ENCODE data around the gene HLA-F. TPM values are rescaled to one million over a fixed set of nuclear protein-coding genes. Genes with fewer than 3 reads are reported as not detected.

Gene HLA-F
- total RNA-seq, 2 donors from 2014 or later = 0.48 to 3.9 TPM

- Mint-ChIP-seq H3K36me3 (ENCODE audit: low read depth) (no peaks in the 10 kb centered on the region), H3K9me3 (peaks cover 8% of the 10 kb centered on the region), H3K4me3 (no peak overlapping the region), H3K27me3 (ENCODE audit: insufficient read depth) (peaks cover 3% of the 10 kb centered on the region), H3K4me1 (peaks cover 31% of the 10 kb centered on the region), H3K27ac (no peak overlapping the region)
- whole genome bisulfite sequencing, 2 experiments (ENCODE audit: insufficient coverage in 1 of 2, insufficient read length in 1 of 2) = 93 to 98% methylated on average over 19 to 24 of the region's 24 CpGs
- DNase-seq = no peak
- Histone ChIP-seq H3K27me3 (ENCODE audit: control insufficient read depth, insufficient read depth, low read length, poor library complexity, severe bottlenecking) (no peaks in the 10 kb centered on the region), H3K9ac (ENCODE audit: extremely low read depth, low read length, poor library complexity, severe bottlenecking) (no peak overlapping the region), H3K27ac (ENCODE audit: low read depth, low read length) (no peak overlapping the region), H3K4me3 (ENCODE audit: low read length) (no peak overlapping the region), H3K36me3 (ENCODE audit: control insufficient read depth, insufficient read depth, low read length) (no peaks in the 10 kb centered on the region), H3K4me1 (ENCODE audit: control insufficient read depth, insufficient read depth, low read length) (peaks cover 9% of the 10 kb centered on the region), H3K9me3 (ENCODE audit: control insufficient read depth, low read length) (peaks cover 5% of the 10 kb centered on the region)
- peak; percentile 39 for TF ChIP-seq CTCF (conservative IDR thresholded peaks at IDR 0.05)
These were observed 42.8 kb upstream of the HLA-F start for GRCh38 chr6:29680416-29680815.

GRCh38 chr6:29680904-29681303 is 42.3 kb upstream of the HLA-F start, which contains the start of gene ZFP57:
Gene ZFP57 (minus strand): TSS chr6:29681152. CDS start chr6:29677003, 4,149 bp downstream.
- H3K27ac ChIP-seq (ENCODE audit: low read depth, low read length) = no peak within 1 kb of the TSS
- Mint-ChIP-seq H3K4me3 (no peak within 1 kb of the TSS), H3K27me3 (ENCODE audit: insufficient read depth) (peaks cover 3% of the 10 kb centered on the region), H3K4me1 (peaks cover 26% of the 10 kb centered on the region), H3K36me3 (ENCODE audit: low read depth) (no peaks in the 10 kb centered on the region), H3K9me3 (peaks cover 10% of the 10 kb centered on the region), H3K27ac (no peak within 1 kb of the TSS)
- H3K36me3 ChIP-seq (ENCODE audit: control insufficient read depth, insufficient read depth, low read length) = no peaks in the 10 kb centered on the region
- DNase-seq = no peak
- peaks cover 10% of the 10 kb centered on the region for H3K9me3 ChIP-seq (ENCODE audit: control insufficient read depth, low read length)
- no peak within 1 kb of the TSS for H3K9ac ChIP-seq (ENCODE audit: extremely low read depth, low read length, poor library complexity, severe bottlenecking)
- H3K4me3 ChIP-seq (ENCODE audit: low read length) = no peak within 1 kb of the TSS
- 97% methylated on average over 24 to 31 of the region's 31 CpGs for WGBS, 2 experiments (ENCODE audit: insufficient coverage in 1 of 2, insufficient read length in 1 of 2)
- H3K27me3 ChIP-seq (ENCODE audit: control insufficient read depth, insufficient read depth, low read length, poor library complexity, severe bottlenecking) = no peaks in the 10 kb centered on the region
- TF ChIP-seq CTCF (conservative IDR thresholded peaks at IDR 0.05) = no peak
- H3K4me1 ChIP-seq (ENCODE audit: control insufficient read depth, insufficient read depth, low read length) = peaks cover 9% of the 10 kb centered on the region

- no peak for TF ChIP-seq CTCF (conservative IDR thresholded peaks at IDR 0.05)
- no peak overlapping the region for H3K27ac ChIP-seq (ENCODE audit: low read depth, low read length)
- Mint-ChIP-seq H3K4me1 (peaks cover 20% of the 10 kb centered on the region), H3K27ac (no peak overlapping the region), H3K27me3 (ENCODE audit: insufficient read depth) (peaks cover 5% of the 10 kb centered on the region), H3K9me3 (peaks cover 10% of the 10 kb centered on the region), H3K4me3 (no peak overlapping the region), H3K36me3 (ENCODE audit: low read depth) (no peaks in the 10 kb centered on the region)
- H3K4me3 ChIP-seq (ENCODE audit: low read length) = no peak overlapping the region
- peaks cover 9% of the 10 kb centered on the region for H3K4me1 ChIP-seq (ENCODE audit: control insufficient read depth, insufficient read depth, low read length)
- no peak for DNase-seq
- 91 to 96% methylated on average over 4 to 8 of the region's 8 CpGs for WGBS, 2 experiments (ENCODE audit: insufficient coverage in 1 of 2, insufficient read length in 1 of 2)
- H3K27me3 ChIP-seq (ENCODE audit: control insufficient read depth, insufficient read depth, low read length, poor library complexity, severe bottlenecking) = no peaks in the 10 kb centered on the region
- no peaks in the 10 kb centered on the region for H3K36me3 ChIP-seq (ENCODE audit: control insufficient read depth, insufficient read depth, low read length)
- H3K9me3 ChIP-seq (ENCODE audit: control insufficient read depth, low read length) = peaks cover 10% of the 10 kb centered on the region
- H3K9ac ChIP-seq (ENCODE audit: extremely low read depth, low read length, poor library complexity, severe bottlenecking) = no peak overlapping the region
These were observed 41.4 kb upstream of the HLA-F start for GRCh38 chr6:29681811-29682210.
